ENCODE data around the gene RERE.

Gene RERE

GRCh38 chr1:8563944-8564537, 253.4 kb downstream of the RERE start:
- no peak for DNase-seq

DNA sequence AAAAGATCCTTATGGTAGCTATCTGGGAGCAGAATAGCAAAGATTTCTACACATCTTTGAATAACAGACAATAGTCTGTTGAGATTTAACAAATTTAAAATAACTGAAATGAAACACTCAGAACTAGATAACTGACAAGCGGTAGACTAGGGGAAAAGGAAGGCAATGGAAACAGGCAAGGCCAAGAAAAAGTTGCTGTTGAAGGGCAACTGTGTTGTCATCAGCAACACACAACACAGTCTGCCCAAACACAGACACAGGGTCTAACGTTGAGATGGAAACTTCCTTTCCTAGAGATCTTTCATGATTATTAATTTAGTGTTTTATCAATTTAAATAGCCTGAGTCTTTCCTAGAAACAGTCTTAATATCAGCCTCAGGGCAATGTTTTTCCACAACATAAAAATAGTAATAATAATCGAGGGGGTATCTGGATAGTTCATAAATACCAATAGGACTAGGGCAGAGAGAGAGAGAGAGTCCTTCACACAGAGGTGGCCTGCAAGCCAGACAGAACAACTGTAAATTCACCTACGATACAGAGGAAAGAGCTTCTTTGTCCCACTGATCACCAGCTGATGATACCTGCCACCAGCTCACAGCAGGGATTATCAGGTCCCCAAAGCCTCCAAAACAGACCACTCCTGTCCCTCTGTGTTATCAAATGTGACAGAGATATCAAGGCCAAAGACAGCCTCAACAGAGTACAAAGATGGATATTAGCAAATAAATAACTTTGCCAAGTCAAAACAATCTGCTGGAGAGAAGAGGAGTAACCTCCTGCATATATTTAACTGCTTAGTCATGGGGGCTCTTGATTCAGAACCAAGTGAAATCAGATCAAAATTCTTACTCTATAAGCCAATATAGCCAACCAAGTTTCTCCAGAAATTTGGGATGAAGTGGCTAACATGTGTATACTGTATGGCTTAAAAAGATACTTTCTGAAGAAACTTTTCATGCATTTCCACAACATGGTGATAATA, 254.3 kb downstream of the RERE start:
- no peak for DNase-seq

DNA sequence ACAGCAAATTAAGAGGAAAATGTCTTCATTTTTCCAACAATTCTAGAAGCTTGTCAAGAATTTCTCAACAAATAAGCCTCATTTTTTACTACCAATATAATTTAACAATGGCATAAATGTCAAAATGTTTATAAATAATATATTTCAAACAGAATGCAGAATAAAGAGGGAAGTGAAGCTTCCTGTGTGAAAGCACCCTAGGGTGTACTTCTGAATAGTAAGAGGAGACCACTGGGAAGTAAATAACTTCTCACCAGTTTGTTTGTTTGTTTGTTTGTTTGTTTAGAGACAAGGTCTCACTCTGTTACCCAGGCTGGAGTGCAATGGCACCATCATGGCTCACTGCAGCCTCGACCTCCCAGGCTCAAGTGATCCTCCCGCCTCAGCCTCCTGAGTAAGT, 255.2 kb downstream of the RERE start:
- DNase-seq: no peak

DNA sequence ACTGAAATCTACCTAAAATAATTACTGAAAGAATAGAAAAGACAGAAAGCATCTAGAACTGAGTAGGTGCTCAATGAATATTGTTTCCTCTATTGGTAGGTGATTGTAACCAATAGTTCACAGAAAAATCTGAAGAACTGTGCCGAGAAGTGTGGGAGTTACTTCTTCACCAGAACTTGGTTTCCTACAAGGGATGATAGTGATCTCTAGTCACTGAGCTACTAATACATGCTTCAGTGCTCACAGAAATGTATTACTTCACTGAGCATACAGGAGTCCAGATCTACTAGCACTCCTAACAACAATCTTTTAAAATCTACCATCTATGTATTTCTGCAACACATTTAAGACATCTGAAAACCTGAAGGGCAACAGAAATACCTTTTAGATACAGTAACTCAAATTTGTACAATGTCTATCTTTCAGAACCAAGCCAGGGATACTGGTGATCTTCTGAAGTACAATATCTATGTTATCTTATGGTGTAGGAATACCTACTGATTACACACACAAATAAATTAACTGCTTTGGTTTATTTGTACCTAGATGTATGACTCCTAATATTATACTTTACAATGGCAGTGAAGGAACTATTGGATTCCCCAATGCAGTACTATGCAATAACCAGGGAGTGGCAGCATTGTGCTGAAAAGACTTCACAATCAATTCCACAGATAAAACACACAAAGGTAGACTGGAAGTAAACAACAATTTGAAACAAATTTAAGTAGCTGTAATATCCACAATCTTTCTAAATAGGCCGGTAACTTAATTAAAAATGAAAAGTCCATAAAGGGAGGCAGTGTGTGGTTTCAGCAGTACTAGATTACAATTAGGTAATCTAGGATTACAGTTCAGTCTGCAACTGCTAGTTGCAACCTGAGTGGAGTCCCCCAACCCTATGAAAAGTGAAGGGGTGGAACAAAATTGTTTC, 256.6 kb downstream of the RERE start:
- no peak for DNase-seq

GRCh38 chr1:8560035-8560434, 257.4 kb downstream of the RERE start:
- DNase-seq: no peak

DNA sequence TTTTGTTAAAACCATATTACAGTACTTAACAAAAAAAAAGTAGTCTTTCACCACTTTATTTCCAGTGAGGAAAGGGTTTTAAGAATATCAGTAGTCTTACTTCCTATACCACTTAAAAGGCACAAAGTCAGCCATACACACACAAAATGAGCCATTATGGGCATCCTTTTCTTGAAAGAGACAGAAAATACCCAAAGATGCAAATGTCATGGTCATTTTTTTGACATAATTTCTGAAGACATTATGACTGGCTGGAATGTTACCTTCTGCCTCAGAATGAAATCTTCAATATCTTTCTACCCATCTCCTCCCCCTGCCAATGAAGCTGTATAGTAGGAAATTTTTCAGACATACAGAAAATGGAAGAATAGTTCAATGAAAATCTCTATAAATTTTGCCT, 261.9 kb downstream of the RERE start:
- DNase-seq: no peak

DNA sequence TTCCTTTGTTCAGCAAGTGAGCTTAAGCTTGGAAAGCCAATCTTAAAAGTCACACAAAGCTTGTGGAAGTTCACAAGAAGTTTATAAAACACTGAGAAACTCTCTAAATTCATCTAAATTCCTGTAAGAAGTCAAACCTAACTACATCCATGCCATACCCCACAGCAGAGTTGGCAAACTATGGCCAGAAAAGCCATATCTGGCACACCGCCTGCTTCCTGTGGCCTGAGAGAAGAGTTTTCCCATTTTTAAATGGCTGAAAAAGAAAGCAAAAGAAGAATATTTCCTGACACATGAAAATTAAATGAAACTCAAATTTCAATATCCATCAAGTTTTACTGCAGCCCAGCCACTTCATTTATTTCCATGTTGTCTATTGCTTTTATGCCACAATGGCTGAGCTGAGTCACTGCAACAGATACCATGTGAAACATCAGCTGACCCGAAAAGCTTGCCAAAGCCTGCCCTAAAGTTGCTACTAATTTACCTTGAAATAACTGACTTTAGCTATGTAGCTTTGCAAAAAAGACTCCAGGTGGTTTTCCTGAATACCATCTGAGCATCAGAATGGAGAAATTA, 262.4 kb downstream of the RERE start:
- DNase-seq: no peak

DNA sequence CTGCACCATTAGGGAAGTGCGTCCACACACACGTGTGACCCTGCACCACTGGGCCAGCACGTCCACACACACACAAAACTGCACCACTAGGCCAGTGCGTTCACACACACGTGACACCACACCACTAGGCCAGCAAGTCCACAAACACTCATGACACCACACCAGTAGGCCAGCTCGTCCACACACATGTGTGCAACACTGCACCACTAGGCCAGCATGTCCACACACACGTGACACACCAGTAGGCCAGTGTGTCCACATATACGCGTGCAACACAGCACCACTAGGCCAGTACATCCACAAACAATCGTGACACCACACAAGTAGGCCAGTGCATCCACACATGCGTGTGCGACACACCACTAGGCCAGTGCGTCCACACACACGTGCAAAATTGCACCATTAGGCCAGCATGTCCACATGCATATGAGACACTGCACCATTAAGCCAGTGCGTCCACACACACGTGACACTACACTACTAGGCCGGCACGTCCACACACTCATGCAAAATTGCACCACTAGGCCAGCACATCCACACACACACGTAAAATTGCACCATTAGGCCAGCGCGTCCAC, 264.5 kb downstream of the RERE start:
- no peak for DNase-seq

DNA sequence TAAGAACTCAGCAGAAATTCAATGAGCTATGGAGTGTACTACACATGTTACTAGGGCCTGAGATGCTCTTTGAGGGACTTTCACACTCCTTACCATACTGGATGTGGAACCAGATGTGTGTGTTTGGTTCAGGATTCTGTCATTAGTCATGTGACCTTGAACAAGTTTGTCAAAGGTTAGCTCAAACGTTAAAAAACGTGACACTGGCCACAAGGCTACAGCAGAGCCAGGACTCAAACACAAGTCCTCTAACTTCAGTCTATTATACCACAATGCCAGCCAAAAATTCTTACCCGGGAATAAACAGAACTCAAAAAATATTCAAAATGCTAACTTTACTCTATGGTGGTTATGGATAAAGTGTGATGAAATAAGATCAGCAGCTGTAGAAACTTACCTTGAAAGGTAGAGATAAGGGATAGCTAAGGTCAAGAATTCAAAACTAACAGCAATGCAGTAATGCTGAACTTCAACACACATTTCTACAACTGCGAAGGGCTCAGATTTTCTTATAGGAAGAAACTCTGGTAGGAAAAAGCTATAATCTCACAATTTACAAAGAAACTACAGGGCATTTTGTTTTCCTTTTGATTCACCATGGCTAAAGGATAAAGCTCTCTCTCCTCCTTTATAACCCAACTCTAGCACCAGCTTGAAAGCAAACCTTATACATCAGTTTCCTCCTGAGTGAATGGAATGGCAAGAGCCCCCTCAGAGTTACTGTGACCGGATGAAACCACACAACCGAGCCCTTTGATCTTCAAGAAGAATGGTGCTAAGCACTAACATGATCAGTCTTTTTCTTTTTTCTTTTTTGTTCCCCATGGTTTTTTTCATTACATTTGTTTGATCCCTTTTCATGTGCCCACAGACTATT, 265.6 kb downstream of the RERE start:
- no peak for DNase-seq

GRCh38 chr1:8551057-8551456, 266.4 kb downstream of the RERE start:
- DNase-seq: no peak

DNA sequence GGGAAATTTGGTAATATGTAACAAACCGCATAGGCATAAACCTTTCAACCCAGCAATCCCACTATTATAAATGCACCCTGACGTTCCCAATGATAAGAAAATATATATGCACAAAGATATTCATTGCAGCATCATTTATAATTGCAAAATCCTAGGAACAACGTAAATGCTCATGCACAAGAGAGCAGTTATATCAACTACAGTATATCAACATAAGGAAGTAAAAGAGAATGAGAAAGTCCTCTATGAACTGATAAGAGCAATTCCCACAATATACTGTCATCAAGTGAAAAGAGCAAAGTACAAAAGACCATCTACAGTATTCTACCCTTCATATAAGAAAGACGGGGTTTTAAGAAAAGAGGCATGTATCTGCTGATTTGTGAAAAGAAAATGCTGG, 269.6 kb downstream of the RERE start:
- DNase-seq: no peak

GRCh38 chr1:8545078-8545477, 272.4 kb downstream of the RERE start:
- DNase-seq: no peak

DNA sequence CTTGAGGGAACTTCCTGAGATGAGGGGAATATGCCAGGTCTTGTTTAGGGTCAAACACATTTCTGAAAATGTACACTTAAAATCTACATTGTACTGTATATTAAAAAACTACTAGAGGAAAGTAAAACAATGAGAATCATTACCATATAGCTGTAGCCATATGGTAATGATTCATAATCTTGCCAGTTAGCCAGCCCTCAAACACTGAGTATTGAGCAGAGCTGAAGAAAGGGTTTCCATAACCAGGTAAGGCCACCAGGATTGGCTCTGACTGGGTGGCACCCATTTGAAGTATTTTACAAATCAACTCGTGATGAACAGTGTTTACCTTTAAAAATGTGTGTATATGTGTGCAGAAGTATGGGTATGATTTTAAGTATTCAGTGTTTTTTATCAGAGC, 272.8 kb downstream of the RERE start:
- no peak for DNase-seq

- no peak for DNase-seq
Observed at GRCh38 chr1:8543965-8544364, 273.5 kb downstream of the RERE start.

DNA sequence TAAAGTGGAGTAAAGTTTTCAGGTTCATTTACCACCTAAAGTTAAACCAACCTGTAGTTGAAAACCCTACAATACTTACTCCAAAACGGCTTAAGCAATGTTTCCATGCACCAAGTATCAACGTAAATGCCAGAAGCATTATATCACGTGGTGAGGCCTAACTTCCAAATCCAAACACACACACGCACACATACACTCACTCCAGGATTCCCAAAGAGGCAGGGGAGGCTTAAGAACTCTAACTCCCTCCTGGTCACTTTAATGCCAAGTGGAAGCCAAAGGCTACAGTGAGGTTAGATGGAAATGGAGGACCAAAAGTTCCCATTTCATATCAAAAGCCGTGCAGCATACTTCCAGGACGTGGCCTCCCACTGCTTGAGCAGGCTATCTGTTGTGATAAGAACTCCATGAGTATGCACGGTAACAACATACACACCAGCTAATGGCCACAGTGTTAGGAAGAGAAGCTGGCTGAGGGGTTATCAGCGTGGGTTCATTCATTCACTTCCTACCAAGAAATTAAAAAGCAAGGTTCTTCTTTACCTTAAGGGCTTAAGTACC, 275.4 kb downstream of the RERE start:
- DNase-seq: no peak

- DNase-seq: no peak
Observed at GRCh38 chr1:8540971-8541370, 276.5 kb downstream of the RERE start.

DNA sequence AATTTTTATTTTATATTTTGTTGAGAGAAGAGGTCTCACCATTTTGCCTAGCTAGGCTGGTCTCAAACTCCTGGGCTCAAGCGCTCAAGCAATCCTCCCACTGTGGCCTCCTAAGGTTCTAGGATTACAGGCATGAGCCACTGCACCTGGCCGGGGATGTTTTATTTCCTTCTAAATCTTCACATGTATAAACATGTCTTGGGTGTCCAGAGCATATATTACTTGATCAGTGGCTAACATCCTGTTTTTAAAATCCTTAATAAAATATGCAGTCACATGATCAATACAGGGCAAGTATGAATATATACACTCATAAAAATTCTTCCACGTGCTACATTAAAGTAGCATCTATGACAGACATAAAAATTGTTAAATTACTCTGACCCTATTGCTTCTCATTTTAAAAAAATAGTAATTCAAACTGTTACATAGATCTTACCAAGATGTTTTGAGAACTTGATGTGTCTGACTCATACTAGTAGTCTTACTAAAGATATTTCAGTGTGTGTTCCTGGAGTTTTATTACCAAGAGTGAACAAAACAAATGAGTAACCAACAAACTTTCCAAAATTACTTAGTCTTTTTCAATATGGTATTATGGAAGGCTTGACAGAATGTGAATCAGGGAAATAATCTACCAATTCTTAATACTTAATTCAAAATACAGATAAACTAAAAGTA, 277.0 kb downstream of the RERE start:
- no peak for DNase-seq

DNA sequence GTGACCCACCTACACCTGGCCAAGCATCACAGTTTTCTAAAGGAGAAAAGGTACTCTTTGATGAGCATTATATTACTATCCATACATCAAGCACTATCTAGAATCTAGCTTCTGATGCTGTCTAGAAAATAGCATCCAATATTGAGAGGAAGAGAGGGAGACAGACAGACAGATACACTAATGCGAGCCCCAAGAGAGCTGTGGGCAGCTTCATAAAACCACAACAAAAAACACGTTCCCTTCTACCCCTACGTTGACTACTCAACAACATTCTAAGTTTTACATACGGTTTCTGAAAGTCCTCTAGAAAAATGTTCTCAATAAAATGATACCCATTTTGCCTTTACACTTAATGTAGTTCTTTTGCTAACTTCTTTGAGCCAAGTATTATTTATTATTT, 277.8 kb downstream of the RERE start:
- no peak for DNase-seq

GRCh38 chr1:8538502-8538901, 278.9 kb downstream of the RERE start:
- DNase-seq: no peak

DNA sequence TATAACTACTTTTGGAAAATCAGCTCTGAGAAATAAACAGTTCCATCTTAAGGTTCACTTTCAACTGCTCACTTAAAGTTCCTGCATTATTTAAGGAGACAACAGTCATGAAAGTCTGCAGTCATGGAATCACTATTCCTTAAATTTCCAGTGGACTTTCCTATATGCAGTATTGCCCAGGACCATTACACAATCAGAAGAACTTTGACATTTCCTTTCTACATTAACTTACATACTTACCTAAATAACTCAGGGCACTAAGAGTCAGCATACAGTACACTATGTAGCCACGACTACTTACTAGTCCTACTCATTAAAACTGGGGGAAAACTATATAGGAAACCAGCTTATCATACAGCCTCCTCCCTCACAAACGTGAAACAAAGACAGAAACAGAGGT, 279.4 kb downstream of the RERE start:
- DNase-seq: no peak

GRCh38 chr1:8536515-8536914, 280.9 kb downstream of the RERE start:
- DNase-seq: no peak
